Subcutaneous adipose tissue (tissue), 4 donors: ENCODE measurements around the gene UTS2R. TPM values are rescaled to one million over a fixed set of nuclear protein-coding genes. Genes with fewer than 3 reads are reported as not detected.

ENCODE experiments used
- total RNA-seq, 4 donors: library from RNA; depleted of rRNA; stranded (reverse); fragments of >200 nt; gene quantifications; one replicate each; pipeline ENCODE4 v1.1.0, GENCODE V29; 2016
- TF ChIP-seq, protein P1 (sequence below): fragments of 450-650 bp; IDR thresholded peaks from one replicate; pipeline ENCODE4 v1.5.1; 2016; ENCODE audit warnings: low read depth, mild to moderate bottlenecking, control low read depth, antibody characterized with exemption, moderate library complexity

The UTS2R gene
- total RNA-seq, 4 donors from 2014 or later = not detected

DNA sequence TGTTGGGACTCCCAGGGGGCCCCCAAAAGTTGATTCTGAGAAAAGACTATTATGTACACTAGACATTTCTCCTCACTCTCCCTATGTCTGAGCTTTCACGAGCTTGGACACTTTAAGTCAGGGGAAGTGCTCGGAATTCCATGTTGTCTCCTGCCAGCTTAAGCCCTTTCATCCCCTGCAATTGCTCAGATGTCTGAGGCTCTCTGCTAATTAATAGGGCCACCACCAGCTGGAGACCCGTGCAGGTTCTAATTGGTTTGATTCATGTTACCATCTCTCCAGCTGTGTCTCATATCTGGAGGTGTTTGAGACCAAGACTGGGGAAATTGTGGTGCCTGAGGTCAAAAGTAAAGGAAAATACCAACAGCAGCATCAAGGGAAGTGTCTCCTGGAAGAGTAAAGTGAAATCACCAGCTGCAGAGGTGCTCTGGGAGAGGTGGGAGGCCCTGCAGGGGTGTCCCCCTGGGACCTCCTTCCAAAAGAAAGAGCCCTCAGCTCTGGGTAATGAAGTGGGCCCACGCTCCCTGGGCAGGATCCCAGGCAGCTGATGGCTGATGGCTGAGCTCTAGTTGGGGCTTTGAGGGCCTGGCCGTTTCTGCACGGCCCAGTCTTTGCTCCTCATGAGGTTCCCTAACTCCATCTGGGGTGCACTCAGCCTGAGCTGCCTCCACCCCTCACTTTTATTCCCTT is 5.8 kb upstream of the UTS2R start:
- TF ChIP-seq, protein P1, sequence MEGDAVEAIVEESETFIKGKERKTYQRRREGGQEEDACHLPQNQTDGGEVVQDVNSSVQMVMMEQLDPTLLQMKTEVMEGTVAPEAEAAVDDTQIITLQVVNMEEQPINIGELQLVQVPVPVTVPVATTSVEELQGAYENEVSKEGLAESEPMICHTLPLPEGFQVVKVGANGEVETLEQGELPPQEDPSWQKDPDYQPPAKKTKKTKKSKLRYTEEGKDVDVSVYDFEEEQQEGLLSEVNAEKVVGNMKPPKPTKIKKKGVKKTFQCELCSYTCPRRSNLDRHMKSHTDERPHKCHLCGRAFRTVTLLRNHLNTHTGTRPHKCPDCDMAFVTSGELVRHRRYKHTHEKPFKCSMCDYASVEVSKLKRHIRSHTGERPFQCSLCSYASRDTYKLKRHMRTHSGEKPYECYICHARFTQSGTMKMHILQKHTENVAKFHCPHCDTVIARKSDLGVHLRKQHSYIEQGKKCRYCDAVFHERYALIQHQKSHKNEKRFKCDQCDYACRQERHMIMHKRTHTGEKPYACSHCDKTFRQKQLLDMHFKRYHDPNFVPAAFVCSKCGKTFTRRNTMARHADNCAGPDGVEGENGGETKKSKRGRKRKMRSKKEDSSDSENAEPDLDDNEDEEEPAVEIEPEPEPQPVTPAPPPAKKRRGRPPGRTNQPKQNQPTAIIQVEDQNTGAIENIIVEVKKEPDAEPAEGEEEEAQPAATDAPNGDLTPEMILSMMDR = no peak

DNA sequence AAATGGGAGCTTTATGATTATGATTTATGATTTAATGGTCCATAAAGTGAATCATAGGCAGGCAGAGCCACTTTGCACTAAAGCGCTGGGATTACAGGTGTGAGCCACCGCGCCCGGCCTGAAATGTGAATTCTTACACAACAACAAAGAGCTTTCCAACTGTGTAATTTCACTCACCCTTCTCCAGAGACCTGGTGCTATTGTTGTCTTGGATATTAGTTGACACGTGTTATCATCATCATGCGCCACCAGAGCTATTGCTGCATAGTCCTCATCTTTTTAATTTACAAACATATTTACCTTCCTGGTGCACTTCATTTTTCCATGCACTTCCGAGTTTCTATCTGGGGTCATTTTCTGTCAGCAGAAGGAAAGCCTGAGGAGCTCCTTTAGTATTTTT is 4.8 kb upstream of the UTS2R start:
- TF ChIP-seq, protein P1 = no peak

DNA sequence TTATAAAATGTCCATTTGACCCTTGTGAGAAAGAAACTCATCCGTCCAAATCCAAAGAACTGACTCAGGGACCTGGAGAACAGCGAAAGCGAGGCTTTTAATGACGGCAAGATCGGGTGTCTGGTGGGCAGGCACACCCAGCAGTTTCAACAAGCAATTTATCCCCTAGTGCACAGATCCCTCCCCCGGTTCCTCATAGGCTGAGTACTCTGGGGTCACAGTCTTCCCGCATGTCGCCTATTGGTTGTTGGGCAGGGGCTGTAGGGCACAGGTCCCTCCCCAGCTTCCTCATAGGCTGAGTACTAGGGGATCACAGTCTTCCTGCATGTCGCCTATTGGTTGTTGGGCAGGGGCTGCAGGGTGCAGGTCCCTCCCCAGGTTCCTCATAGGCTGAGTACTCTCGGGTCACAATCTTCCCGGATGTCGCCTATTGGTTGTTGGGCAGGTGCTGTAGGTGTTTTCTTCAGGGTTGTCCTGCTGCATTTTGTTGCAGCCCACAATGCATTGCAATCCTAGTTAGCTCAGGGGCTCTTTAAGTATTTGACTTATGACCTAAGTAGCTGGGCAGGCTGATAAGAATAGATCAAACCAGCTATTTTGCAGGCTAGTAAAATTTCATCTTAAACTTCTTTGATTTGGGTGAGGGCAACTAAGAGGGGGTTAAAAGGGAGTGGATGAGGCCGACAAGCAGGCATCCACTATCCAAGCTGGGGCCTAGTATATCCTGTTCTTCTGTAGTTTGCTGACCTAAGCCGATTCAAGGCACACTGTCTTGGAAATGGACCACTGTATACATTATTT is 3.6 kb upstream of the UTS2R start:
- TF ChIP-seq, protein P1 = no peak

DNA sequence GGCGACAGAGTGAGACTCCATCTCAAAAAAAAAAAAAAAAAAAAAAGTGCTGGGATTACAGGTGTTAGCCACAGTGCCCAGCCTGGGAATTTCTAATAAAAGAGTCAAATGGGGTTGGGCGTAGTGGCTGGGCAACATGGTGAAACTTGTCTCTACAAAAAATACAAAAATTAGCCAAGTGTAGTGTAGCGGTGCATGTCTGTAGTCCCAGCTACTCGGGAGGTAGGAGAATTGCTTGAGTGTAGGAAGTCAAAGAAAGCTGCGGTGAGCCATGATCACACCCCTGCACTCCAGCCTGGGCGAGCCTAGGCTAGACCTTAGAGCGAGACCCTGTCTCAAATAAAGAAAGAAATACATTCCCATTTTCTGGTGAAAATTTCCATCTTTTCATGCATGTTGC is 2.4 kb upstream of the UTS2R start:
- TF ChIP-seq, protein P1 = no peak

DNA sequence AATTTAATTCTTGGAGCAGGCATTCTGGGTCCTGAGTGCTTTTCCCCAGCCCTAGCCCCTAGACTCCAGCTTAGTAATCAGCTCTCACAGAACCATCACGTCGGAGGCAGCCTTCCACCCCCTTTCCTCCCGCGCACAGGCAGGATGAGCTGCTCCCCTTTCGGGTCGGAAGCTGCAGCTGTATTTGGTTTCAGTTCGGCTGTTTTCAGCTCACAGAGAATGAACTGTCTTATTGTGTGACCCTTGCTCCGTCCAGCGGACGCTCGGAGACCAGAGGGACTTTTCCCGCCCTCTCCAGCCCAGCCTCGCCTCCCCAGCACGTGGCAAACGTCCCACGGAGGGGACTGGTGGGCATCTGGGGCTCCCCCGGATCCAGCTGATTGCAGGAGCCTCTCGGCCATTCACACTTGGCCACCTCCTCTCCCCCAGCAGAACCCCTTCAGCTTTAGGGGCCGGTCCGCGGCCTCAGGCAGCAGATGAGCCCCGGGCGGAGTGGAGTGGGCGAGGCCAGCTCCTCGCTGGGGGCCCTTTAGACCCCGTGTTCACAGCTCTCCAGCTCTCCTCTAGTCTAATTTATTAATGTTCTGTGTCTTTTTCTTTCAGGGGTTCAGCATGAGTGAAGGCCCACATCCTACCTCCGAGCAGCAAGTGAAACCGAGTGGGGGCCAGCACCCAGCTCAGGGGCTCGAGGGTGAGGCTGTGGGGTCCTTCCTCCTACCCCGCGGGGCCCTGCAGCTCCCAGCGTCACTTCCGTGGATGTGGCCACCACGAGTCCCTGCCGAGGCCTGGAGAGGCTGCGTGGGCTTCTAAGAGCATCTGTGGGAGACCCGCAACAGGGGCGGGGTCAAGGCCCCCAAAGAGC is 863 bp upstream of the UTS2R start:
- TF ChIP-seq, protein P1 = no peak

DNA sequence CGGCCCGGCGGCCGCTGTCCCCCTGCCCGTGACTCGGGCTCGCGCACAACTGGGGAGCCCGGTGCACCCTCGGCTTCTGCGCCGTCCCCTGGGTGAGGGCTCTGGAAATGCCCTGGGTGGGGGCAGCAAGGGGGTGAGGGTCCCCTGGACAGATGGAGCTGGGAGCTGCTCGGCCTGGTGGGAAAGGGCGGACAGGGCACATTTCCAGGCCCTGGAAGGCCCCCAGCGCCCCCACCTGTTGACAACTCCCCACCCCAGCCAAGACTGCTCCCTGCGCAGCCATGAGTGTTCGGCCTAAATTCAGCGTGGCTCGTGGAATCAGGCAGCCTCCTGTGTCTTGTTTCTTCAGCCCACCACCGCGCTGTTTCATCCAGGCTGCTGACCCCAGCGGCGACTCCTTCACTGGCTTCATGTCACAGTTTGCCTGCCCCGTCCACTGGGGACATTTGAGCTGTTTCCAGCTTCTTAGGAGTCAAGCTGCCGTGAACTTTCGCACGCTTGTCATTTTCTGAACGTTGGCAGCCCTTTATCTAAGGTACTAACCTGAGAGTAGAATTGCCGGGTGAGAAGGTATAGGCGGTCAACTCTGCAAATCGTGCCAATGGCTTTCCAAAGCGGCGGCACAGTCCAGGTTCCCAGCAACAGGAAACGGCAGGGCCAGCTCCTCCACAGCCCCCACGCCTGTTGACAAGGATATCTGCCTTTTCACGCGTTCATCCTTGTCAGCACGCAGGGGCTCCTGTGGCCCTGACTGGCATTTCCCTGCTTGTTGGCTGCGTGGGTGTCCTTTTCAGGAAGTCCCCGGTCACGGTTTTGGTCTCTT is 895 bp downstream of the UTS2R start:
- TF ChIP-seq, protein P1 = no peak
